Activated CD4-positive, alpha-beta T cell treated with anti-CD3 and anti-CD28 coated beads, Interleukin-2, amount 10 ng/mL, durations not matched to agents 7 days and 5 days (primary cell): ENCODE measurements around the gene RSU1. TPM values are rescaled to one million over a fixed set of nuclear protein-coding genes. Genes with fewer than 3 reads are reported as not detected.

Source experiments
- CTCF ChIA-PET: fragments of 350-600 bp; sonication (Branson Sonifier 250); formaldehyde crosslinking; loops from one replicate; lab custom pipeline; 2021; ENCODE audit warnings: antibody characterized with exemption; lab: Charles Lee
- POLR2A ChIA-PET: fragments of 350-600 bp; sonication (Branson Sonifier 250); formaldehyde crosslinking; loops from one replicate; lab custom pipeline; 2021; ENCODE audit warnings: antibody characterized with exemption; lab: Charles Lee
- DNase-seq: peaks from one replicate; pipeline ENCODE4 v3.0.0-alpha.2; 2020
- H3K27ac Mint-ChIP-seq: one replicate; pipeline ENCODE4 v1.8.0; 2021; ENCODE audit warnings: mild to moderate bottlenecking, moderate library complexity, mixed read lengths
- H3K27me3 Mint-ChIP-seq: one replicate; pipeline ENCODE4 v1.8.0; 2021; ENCODE audit warnings: mixed read lengths
- H3K36me3 Mint-ChIP-seq: one replicate; pipeline ENCODE4 v1.8.0; 2021; ENCODE audit warnings: low read depth, mixed read lengths
- H3K4me1 Mint-ChIP-seq: one replicate; pipeline ENCODE4 v1.8.0; 2021; ENCODE audit warnings: mixed read lengths
- H3K4me3 Mint-ChIP-seq: one replicate; pipeline ENCODE4 v1.8.0; 2021; ENCODE audit warnings: mild to moderate bottlenecking, moderate library complexity, mixed read lengths
- H3K9me3 Mint-ChIP-seq: one replicate; pipeline ENCODE4 v1.8.0; 2021; ENCODE audit warnings: mixed read lengths
- total RNA-seq, 2 experiments: library from RNA; stranded (reverse); gene quantifications; one replicate each; pipeline ENCODE4 v1.2.3, GENCODE V29; 2021

Gene RSU1
- total RNA-seq, 2 experiments from 2014 or later: 79.5 to 106 TPM

DNA sequence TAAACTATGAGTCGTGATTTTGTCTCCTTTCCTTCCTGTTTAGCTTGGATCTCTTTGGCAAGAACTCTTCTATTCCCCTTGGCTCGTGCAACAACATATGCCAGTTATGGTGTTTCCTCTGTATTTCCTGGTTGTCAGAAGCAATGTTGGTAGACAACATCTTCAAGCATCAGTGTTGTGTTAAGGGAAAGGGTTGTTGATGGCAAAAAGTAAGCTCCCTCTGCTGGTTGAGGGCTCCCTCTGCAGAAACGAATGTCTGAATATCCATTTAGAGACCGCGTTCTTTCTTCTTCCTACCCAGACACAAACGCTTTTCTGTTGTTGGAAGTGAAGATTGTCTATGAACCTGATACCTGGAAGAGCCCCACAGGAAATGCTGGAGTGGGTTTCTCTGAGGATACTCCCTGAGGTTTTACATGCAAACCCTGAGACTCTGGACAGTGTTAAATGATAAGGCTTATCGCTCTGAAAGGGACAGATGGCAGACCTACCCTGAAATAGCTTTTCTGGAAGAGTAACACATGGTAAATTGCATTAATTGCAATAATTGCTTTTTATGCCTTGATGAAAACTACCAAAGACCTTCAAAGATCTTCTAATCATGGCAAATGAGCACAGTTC, 272.0 kb downstream of the RSU1 start:
- DNase-seq: peak; percentile 15
- CTCF ChIA-PET: interaction anchor here (1.1 kb wide), 1 partner anchor 643 kb away, joined by 3 read pairs; no protein-coding TSS in a partner anchor
- Mint-ChIP-seq H3K4me3 (no peak overlapping the region), H3K9me3 (no peaks in the 10 kb centered on the region), H3K27ac (no peak overlapping the region), H3K36me3 (no peaks in the 10 kb centered on the region), H3K4me1 (peaks cover 2% of the 10 kb centered on the region), H3K27me3 (peaks cover 14% of the 10 kb centered on the region)
- POLR2A ChIA-PET: no interaction called here

DNA sequence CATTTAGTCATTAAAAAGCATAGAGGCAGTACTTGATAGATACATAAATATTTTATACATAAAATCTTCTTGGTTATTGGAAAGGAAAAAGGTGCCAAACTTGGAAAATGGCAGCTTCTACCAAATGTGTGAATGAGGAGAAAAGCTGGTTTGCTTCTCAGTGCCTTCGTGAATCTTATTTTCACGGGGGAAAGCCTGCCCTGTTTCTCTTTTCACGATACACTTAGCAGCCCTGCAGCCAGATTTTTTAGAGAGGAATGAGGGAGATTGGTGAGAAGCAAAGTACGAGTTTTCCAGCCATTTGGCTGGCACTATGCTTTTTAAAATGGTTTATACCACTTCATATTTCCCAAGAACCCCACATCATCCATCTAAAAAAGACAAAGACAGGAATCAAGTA, 272.6 kb downstream of the RSU1 start:
- Mint-ChIP-seq H3K9me3 (no peaks in the 10 kb centered on the region), H3K4me3 (no peak overlapping the region), H3K27me3 (peaks cover 15% of the 10 kb centered on the region), H3K27ac (no peak overlapping the region), H3K4me1 (peaks cover 2% of the 10 kb centered on the region), H3K36me3 (no peaks in the 10 kb centered on the region)
- ChIA-PET CTCF (interaction anchor here (0.6 to 1.1 kb wide), 2 partner anchors 432 to 642 kb away, joined by 3 read pairs; no protein-coding TSS in a partner anchor), POLR2A (no interaction called here)
- DNase-seq: no peak

DNA sequence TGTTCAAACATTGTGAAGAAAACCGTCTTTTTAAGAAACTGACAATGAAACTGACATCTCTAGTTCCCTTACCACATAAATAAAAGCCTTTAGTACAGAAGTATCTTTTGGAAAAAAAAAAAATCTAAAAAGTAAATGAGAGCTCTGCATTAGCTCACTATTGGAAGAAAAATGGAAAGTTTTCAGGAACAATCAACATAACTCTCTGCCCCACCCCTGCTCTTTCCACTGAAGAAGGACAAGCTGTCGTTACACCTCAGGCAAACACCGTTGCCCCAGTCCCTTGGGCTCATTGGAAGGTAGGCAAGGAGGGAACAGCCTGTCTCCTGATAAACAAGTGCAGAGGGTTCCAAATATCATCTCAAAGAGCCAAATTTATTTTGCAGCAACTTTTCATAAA, 273.1 kb downstream of the RSU1 start:
- Mint-ChIP-seq H3K4me3 (no peak overlapping the region), H3K27ac (no peak overlapping the region), H3K9me3 (no peaks in the 10 kb centered on the region), H3K4me1 (peaks cover 2% of the 10 kb centered on the region), H3K36me3 (no peaks in the 10 kb centered on the region), H3K27me3 (peaks cover 15% of the 10 kb centered on the region)
- DNase-seq: no peak
- CTCF ChIA-PET: interaction anchor here (0.6 to 1.1 kb wide), 2 partner anchors 431 to 641 kb away, joined by 3 read pairs; no protein-coding TSS in a partner anchor
- POLR2A ChIA-PET: no interaction called here
